Psoas muscle (tissue), 8 donors: ENCODE data around the gene RTP5. TPM values are rescaled to one million over a fixed set of nuclear protein-coding genes. Genes with fewer than 3 reads are reported as not detected.

ENCODE experiments used
- ATAC-seq, 4 donors: fragments of 200-7000 bp; cut with Tn5 transposase; one replicate each; pipeline ENCODE4 v1.9.1; 2020; ENCODE audit warnings: moderate library complexity in 3 of 4, mild to moderate bottlenecking in 2 of 4
- DNase-seq, 2 donors: peaks; one replicate each; pipeline ENCODE4 v3.0.0-alpha.2; 2020
- H3K27ac ChIP-seq: fragments of 200-600 bp; one replicate; pipeline ENCODE4 v1.8.0; 2022
- H3K27me3 ChIP-seq, 3 donors: fragments of 200-600 bp in 1 of 3; one replicate each; pipeline versions ENCODE4 v1.6.1 to v1.8.0; 2013 to 2022; ENCODE audit warnings: low read length in 2 of 3, mild to moderate bottlenecking in 2 of 3, moderate library complexity in 1 of 3; ENCODE audit not compliant: insufficient read depth in 3 of 3
- H3K36me3 ChIP-seq, 2 donors: fragments of 200-600 bp in 1 of 2; one replicate each; pipeline versions ENCODE4 v1.6.1 to v1.8.0; 2013 to 2022; ENCODE audit warnings: low read depth in 1 of 2, mild to moderate bottlenecking in 1 of 2, moderate library complexity in 1 of 2; ENCODE audit not compliant: insufficient read depth in 1 of 2
- H3K4me1 ChIP-seq: fragments of 200-600 bp; one replicate; pipeline ENCODE4 v1.8.0; 2022
- H3K4me3 ChIP-seq: fragments of 200-600 bp; one replicate; pipeline ENCODE4 v1.8.0; 2022; ENCODE audit warnings: mild to moderate bottlenecking
- H3K9me3 ChIP-seq: fragments of 200-600 bp; one replicate; pipeline ENCODE4 v1.8.0; 2022
- WGBS, 3 donors: extraction: QIAGEN DNeasy Blood & Tissue Kit; methylation state at CpG; one replicate each; pipeline versions ENCODE4 v1.1.6 to v1.1.7; 2013; 5-methylcytosine and 5-hydroxymethylcytosine counted together
- intact Hi-C, 2 donors: fragments of 100-400 bp; cut with DNase I; formaldehyde crosslinking; loops; one replicate each; pipeline versions ENCODE4 v1.11.0 to v1.14.2; 2022
- polyA plus RNA-seq, 3 donors: library from polyadenylated mRNA; stranded (reverse); fragments of 200-250 nt; gene quantifications; one replicate each; pipeline ENCODE4 v1.2.3, GENCODE V29; 2013
- total RNA-seq, 4 donors: library from RNA; stranded (reverse); fragmentation: NEBNext Ultra II Directional in 2 of 4; extraction: Animal tissue kit (Norgen Biotek cat#: 25700) in 2 of 4; gene quantifications; one replicate each; pipeline versions ENCODE4 v1.2.1 to v1.2.4, GENCODE V29; 2021 to 2023
- TF ChIP-seq, protein P1 (sequence below): fragments of 200-600 bp; IDR thresholded peaks from one replicate; pipeline ENCODE4 v1.8.0; 2022; ENCODE audit warnings: antibody characterized with exemption
- donor health status: healthy with polysubstance abuse.
- donor health status: DM: no; HTN: no; CAD: no; lungs with moderate emphysema.
- donor health status: Bipolar disorder and iron deficiency.
- donor health status: healthy.
- donor health status: DM: yes; HTN: yes; CAD: no.
- donor health status: DM: no; HTN: no; CAD: no.
- donor health status: DM: no; HTN: no; CAD: no.
- donor health status: DM: yes; HTN: yes; CAD: no.

Gene RTP5
- total and polyA plus RNA-seq, 7 donors, result 0.01 TPM; not detected in 6

DNA sequence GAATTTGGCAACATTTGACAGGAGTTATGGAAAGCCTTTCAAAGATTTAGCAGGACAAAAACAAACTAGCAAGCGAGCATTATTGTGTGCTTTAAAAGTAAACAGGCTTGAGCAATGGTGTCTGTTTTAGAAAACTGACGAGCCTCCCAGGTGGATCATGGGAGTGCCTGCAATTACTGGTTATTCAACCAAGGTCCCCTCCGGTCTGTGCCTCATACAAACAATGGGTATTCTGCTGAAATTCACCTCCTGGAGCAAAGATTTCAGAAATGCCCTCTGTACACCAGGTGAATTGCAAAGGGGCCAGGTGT lies 22.4 kb downstream of the RTP5 start:
- no peak for DNase-seq
- Histone ChIP-seq H3K36me3 (no peaks in the 10 kb centered on the region), H3K27me3 (peaks cover 0 to 30% (median 0%) of the 10 kb centered on the region in 3 donors), H3K4me1 (no peaks in the 10 kb centered on the region), H3K27ac (no peak overlapping the region), H3K9me3 (no peaks in the 10 kb centered on the region), H3K4me3 (no peak overlapping the region)
- TF ChIP-seq, protein P1, sequence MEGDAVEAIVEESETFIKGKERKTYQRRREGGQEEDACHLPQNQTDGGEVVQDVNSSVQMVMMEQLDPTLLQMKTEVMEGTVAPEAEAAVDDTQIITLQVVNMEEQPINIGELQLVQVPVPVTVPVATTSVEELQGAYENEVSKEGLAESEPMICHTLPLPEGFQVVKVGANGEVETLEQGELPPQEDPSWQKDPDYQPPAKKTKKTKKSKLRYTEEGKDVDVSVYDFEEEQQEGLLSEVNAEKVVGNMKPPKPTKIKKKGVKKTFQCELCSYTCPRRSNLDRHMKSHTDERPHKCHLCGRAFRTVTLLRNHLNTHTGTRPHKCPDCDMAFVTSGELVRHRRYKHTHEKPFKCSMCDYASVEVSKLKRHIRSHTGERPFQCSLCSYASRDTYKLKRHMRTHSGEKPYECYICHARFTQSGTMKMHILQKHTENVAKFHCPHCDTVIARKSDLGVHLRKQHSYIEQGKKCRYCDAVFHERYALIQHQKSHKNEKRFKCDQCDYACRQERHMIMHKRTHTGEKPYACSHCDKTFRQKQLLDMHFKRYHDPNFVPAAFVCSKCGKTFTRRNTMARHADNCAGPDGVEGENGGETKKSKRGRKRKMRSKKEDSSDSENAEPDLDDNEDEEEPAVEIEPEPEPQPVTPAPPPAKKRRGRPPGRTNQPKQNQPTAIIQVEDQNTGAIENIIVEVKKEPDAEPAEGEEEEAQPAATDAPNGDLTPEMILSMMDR, result no peak
- 62 to 90% (median 77%) methylated on average over 3 of the region's 3 CpGs for WGBS, 3 donors
- peak in 2 of 4 donors; percentile 9 to 16 for ATAC-seq
- intact Hi-C loops, result no loop called here

DNA sequence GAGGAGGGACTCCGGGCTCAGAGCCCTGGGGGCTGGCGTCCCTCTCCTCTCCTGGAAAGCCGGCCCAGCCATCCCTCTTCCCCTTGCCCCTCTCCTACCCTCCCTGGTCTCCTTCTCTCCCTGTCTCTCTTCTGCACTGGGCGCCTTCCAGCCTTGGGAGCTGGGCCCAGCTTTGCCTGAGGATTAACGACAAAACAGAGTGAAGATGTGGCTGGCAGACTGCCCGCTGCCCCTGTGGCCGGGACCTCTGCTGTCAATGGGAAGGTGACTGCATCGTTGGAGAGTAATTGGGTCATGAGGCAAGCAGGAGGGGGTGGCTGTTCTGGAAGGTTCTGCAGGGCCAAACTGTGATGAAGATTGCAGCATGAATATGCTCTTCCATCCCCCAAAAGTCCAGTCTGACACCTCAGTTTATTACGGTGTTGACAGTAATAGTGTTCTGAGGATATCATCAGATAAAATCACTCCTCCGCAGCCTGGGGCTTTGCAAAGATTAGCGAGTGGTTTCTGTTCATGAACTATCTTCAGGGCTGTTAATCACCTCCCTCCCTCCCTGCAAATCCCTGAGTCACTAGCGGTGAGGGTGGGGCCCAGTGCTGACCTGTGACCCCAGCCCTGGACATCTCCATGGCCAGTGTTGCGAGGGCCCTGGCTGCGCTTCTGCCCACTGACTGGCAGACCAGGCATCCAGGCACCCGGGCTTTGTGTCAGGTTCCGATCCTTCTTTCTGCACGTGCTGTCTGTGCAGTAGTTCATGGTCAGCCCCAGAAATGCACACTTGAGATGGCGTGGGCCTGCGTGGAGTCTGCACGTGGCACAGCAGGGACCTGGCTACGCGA lies 23.0 kb downstream of the RTP5 start:
- TF ChIP-seq, protein P1, result no peak
- 62 to 83% (median 69%) methylated on average over 22 of the region's 22 CpGs for WGBS, 3 donors
- ATAC-seq (peak in 2 of 4 donors; percentile 7 to 22), DNase-seq (peak in 1 of 2 donors; percentile 40)
- Histone ChIP-seq H3K9me3 (no peaks in the 10 kb centered on the region), H3K4me1 (no peaks in the 10 kb centered on the region), H3K27me3 (peaks cover 0 to 24% (median 0%) of the 10 kb centered on the region in 3 donors), H3K27ac (no peak overlapping the region), H3K36me3 (no peaks in the 10 kb centered on the region), H3K4me3 (no peak overlapping the region)
- intact Hi-C loops, result no loop called here

DNA sequence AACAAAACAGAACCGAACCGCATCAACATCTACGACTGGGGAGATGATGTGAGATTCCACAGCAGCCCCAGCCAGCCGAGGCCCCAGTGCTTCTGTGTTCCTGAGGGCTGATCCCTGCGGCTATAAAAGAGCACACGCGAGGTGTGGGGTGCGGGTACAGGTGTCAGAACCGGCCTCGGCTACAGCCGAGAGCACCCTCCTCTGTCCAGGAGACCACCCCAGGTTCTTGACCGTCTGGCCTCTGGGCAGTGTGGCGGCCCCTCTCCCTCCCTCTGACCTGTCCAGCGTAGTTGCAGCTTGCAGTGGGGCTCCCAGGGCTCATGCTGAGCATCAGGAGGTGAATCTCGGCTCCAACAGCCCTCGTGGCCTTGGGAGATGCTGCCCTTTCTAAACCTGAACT lies 23.7 kb downstream of the RTP5 start:
- WGBS, 3 donors, result 88 to 90% (median 89%) methylated on average over 16 of the region's 16 CpGs
- DNase-seq (no peak), ATAC-seq (no peak)
- Histone ChIP-seq H3K9me3 (no peaks in the 10 kb centered on the region), H3K36me3 (no peaks in the 10 kb centered on the region), H3K27me3 (peaks cover 0 to 23% (median 0%) of the 10 kb centered on the region in 3 donors), H3K4me3 (no peak overlapping the region), H3K4me1 (no peaks in the 10 kb centered on the region), H3K27ac (no peak overlapping the region)
- TF ChIP-seq, protein P1, result no peak
- intact Hi-C loops, result no loop called here

DNA sequence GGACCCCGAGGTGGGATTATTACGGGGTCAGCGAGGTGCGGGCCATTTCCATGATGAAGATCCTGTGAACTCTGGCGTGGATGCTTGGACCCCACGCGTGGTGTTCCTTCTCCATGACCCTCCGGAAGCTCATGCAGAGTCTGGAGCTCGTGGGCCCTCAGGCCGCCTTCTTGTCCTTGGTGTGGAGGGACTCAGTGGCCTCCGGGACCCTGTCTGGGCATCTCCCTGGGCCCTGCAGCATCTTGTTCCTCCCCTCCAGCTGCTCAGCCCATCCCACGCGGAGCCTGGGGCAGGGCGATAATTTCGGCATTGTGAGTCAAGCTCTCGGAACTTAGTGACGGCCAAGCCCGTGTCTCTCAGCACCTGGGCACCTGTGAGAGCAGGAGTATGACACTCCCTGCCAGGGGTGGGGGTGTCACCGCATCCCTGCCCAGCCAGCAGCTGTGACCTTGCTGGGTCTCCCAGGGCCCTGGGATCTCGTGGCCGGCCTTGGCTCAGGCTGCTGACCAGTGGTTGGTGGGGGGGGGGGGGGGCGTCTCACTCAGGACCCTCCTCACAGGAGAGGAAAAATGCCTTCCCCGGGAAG lies 24.6 kb downstream of the RTP5 start:
- Histone ChIP-seq H3K36me3 (no peaks in the 10 kb centered on the region), H3K4me1 (no peaks in the 10 kb centered on the region), H3K27ac (no peak overlapping the region), H3K4me3 (no peak overlapping the region), H3K27me3 (peaks cover 0 to 27% (median 0%) of the 10 kb centered on the region in 3 donors), H3K9me3 (no peaks in the 10 kb centered on the region)
- TF ChIP-seq, protein P1, result no peak
- DNase-seq (peak in 1 of 2 donors; percentile 46), ATAC-seq (peak in 3 of 4 donors; percentile 37 to 81 (median 53))
- intact Hi-C loops, result no loop called here
- 75 to 79% (median 76%) methylated on average over 21 to 23 of the region's 23 CpGs for WGBS, 3 donors
